ENCODE results near the gene MOV10L1. TPM values are rescaled to one million over a fixed set of nuclear protein-coding genes. Genes with fewer than 3 reads are reported as not detected.

Gene MOV10L1
- total and polyA plus RNA-seq, 7 experiments from 2014 or later: not detected

- intact Hi-C loops (cut with micrococcal nuclease): no loop called here
- Mint-ChIP-seq H3K4me3 (no peak overlapping the region), H3K27me3 (peaks cover 5 to 29% (median 17%) of the 10 kb centered on the region in 5 donors), H3K36me3 (no peaks in the 10 kb centered on the region), H3K27ac (no peak overlapping the region), H3K4me1 (peaks cover 0 to 5% (median 0%) of the 10 kb centered on the region in 7 donors), H3K9me3 (no peaks in the 10 kb centered on the region)
- H3K36me3 ChIP-seq (ENCODE audit: control insufficient read depth in 2 of 3, insufficient read depth in 3 of 3, low read length in 3 of 3): no peaks in the 10 kb centered on the region
- H3K27me3 ChIP-seq (ENCODE audit: control insufficient read depth in 2 of 2, insufficient read depth in 2 of 2, low read length in 2 of 2): peaks cover 0 to 7% of the 10 kb centered on the region in 2 donors
- no peak for DNase-seq
- no peak for ATAC-seq
- H3K4me3 ChIP-seq (ENCODE audit: low read length): no peak overlapping the region
- H3K27ac ChIP-seq (ENCODE audit: low read depth, low read length): no peak overlapping the region
- ChIA-PET POLR2A (no interaction called here), CTCF (interaction anchor here (0.6 kb wide), 1 partner anchor 25 kb away, joined by 3 read pairs; the partner anchor contains the start of gene MLC1)
- no peaks in the 10 kb centered on the region for H3K4me1 ChIP-seq (ENCODE audit: control insufficient read depth in 2 of 2, insufficient read depth in 2 of 2, low read length in 2 of 2)
- H3K9me3 ChIP-seq (ENCODE audit: control insufficient read depth in 2 of 3, low read length in 3 of 3): no peaks in the 10 kb centered on the region
Observed at GRCh38 chr22:50059881-50060262, 29.9 kb upstream of the MOV10L1 start.

- H3K4me3 Mint-ChIP-seq: no peak overlapping the region
- ChIA-PET CTCF (interaction anchor here (0.6 kb wide), 1 partner anchor 25 kb away, joined by 3 read pairs; the partner anchor contains the start of gene MLC1), POLR2A (no interaction called here)
- no peak for ATAC-seq
- no peaks in the 10 kb centered on the region for H3K9me3 Mint-ChIP-seq
- H3K36me3 Mint-ChIP-seq: no peaks in the 10 kb centered on the region
- H3K9me3 ChIP-seq (ENCODE audit: control insufficient read depth in 2 of 3, low read length in 3 of 3): no peaks in the 10 kb centered on the region
- no peak overlapping the region for H3K27ac ChIP-seq (ENCODE audit: low read depth, low read length)
- intact Hi-C loops (cut with micrococcal nuclease): no loop called here
- H3K4me3 ChIP-seq (ENCODE audit: low read length): no peak overlapping the region
- peaks cover 0 to 5% (median 0%) of the 10 kb centered on the region in 7 donors for H3K4me1 Mint-ChIP-seq
- H3K4me1 ChIP-seq (ENCODE audit: control insufficient read depth in 2 of 2, insufficient read depth in 2 of 2, low read length in 2 of 2): no peaks in the 10 kb centered on the region
- peaks cover 0 to 7% of the 10 kb centered on the region in 2 donors for H3K27me3 ChIP-seq (ENCODE audit: control insufficient read depth in 2 of 2, insufficient read depth in 2 of 2, low read length in 2 of 2)
- H3K36me3 ChIP-seq (ENCODE audit: control insufficient read depth in 2 of 3, insufficient read depth in 3 of 3, low read length in 3 of 3): no peaks in the 10 kb centered on the region
- DNase-seq: no peak
- H3K27me3 Mint-ChIP-seq: peaks cover 5 to 24% (median 10%) of the 10 kb centered on the region in 5 donors
- H3K27ac Mint-ChIP-seq: no peak overlapping the region
Observed at GRCh38 chr22:50060441-50061140, 29.2 kb upstream of the MOV10L1 start.

- H3K27ac Mint-ChIP-seq: no peak overlapping the region
- Histone ChIP-seq H3K4me1 (ENCODE audit: control insufficient read depth in 2 of 2, insufficient read depth in 2 of 2, low read length in 2 of 2) (no peaks in the 10 kb centered on the region), H3K9me3 (ENCODE audit: control insufficient read depth in 2 of 3, low read length in 3 of 3) (no peaks in the 10 kb centered on the region), H3K27me3 (ENCODE audit: control insufficient read depth in 2 of 2, insufficient read depth in 2 of 2, low read length in 2 of 2) (peaks cover 0 to 7% of the 10 kb centered on the region in 2 donors), H3K27ac (ENCODE audit: low read depth, low read length) (no peak overlapping the region), H3K36me3 (ENCODE audit: control insufficient read depth in 2 of 3, insufficient read depth in 3 of 3, low read length in 3 of 3) (no peaks in the 10 kb centered on the region), H3K4me3 (ENCODE audit: low read length) (no peak overlapping the region)
- H3K36me3 Mint-ChIP-seq: no peaks in the 10 kb centered on the region
- DNase-seq (no peak), ATAC-seq (no peak)
- peaks cover 5 to 22% (median 8%) of the 10 kb centered on the region in 5 donors for H3K27me3 Mint-ChIP-seq
- peaks cover 0 to 5% (median 0%) of the 10 kb centered on the region in 7 donors for H3K4me1 Mint-ChIP-seq
- ChIA-PET POLR2A (no interaction called here), CTCF (no interaction called here)
- H3K9me3 Mint-ChIP-seq: no peaks in the 10 kb centered on the region
- H3K4me3 Mint-ChIP-seq: no peak overlapping the region
- intact Hi-C loops (cut with micrococcal nuclease): no loop called here
Observed at GRCh38 chr22:50061141-50061823, 28.5 kb upstream of the MOV10L1 start.

- Mint-ChIP-seq H3K9me3 (no peaks in the 10 kb centered on the region), H3K36me3 (no peaks in the 10 kb centered on the region), H3K4me3 (no peak overlapping the region), H3K27ac (no peak overlapping the region), H3K4me1 (peaks cover 0 to 5% (median 0%) of the 10 kb centered on the region in 7 donors), H3K27me3 (peaks cover 5 to 19% (median 8%) of the 10 kb centered on the region in 5 donors)
- Histone ChIP-seq H3K27me3 (ENCODE audit: control insufficient read depth in 2 of 2, insufficient read depth in 2 of 2, low read length in 2 of 2) (peaks cover 0 to 7% of the 10 kb centered on the region in 2 donors), H3K4me3 (ENCODE audit: low read length) (no peak overlapping the region), H3K27ac (ENCODE audit: low read depth, low read length) (no peak overlapping the region), H3K9me3 (ENCODE audit: control insufficient read depth in 2 of 3, low read length in 3 of 3) (no peaks in the 10 kb centered on the region), H3K4me1 (ENCODE audit: control insufficient read depth in 2 of 2, insufficient read depth in 2 of 2, low read length in 2 of 2) (no peaks in the 10 kb centered on the region), H3K36me3 (ENCODE audit: control insufficient read depth in 2 of 3, insufficient read depth in 3 of 3, low read length in 3 of 3) (no peaks in the 10 kb centered on the region)
- intact Hi-C loops (cut with micrococcal nuclease): no loop called here
- POLR2A ChIA-PET: no interaction called here
- DNase-seq (no peak), ATAC-seq (no peak)
- CTCF ChIA-PET: no interaction called here
Observed at GRCh38 chr22:50061824-50062355, 27.9 kb upstream of the MOV10L1 start.

GRCh38 chr22:50062509-50063135 lies 27.2 kb upstream of the MOV10L1 start:
- Mint-ChIP-seq H3K27me3 (peaks cover 5 to 14% (median 8%) of the 10 kb centered on the region in 5 donors), H3K36me3 (no peaks in the 10 kb centered on the region), H3K4me3 (no peak overlapping the region), H3K9me3 (no peaks in the 10 kb centered on the region), H3K4me1 (peaks cover 0 to 5% (median 0%) of the 10 kb centered on the region in 7 donors), H3K27ac (no peak overlapping the region)
- no peaks in the 10 kb centered on the region for H3K9me3 ChIP-seq (ENCODE audit: control insufficient read depth in 2 of 3, low read length in 3 of 3)
- peaks cover 0 to 7% of the 10 kb centered on the region in 2 donors for H3K27me3 ChIP-seq (ENCODE audit: control insufficient read depth in 2 of 2, insufficient read depth in 2 of 2, low read length in 2 of 2)
- DNase-seq (no peak), ATAC-seq (no peak)
- ChIA-PET CTCF (no interaction called here), POLR2A (no interaction called here)
- no peaks in the 10 kb centered on the region for H3K4me1 ChIP-seq (ENCODE audit: control insufficient read depth in 2 of 2, insufficient read depth in 2 of 2, low read length in 2 of 2)
- H3K27ac ChIP-seq (ENCODE audit: low read depth, low read length): no peak overlapping the region
- H3K36me3 ChIP-seq (ENCODE audit: control insufficient read depth in 2 of 3, insufficient read depth in 3 of 3, low read length in 3 of 3): no peaks in the 10 kb centered on the region
- no peak overlapping the region for H3K4me3 ChIP-seq (ENCODE audit: low read length)
- intact Hi-C loops (cut with micrococcal nuclease): no loop called here

- no peak overlapping the region for H3K27ac ChIP-seq (ENCODE audit: low read depth, low read length)
- no peaks in the 10 kb centered on the region for H3K9me3 ChIP-seq (ENCODE audit: control insufficient read depth in 2 of 3, low read length in 3 of 3)
- intact Hi-C loops (cut with micrococcal nuclease): no loop called here
- no peak overlapping the region for H3K4me3 ChIP-seq (ENCODE audit: low read length)
- ATAC-seq (no peak), DNase-seq (no peak)
- H3K36me3 ChIP-seq (ENCODE audit: control insufficient read depth in 2 of 3, insufficient read depth in 3 of 3, low read length in 3 of 3): no peaks in the 10 kb centered on the region
- ChIA-PET POLR2A (no interaction called here), CTCF (interaction anchor here (0.7 kb wide), 1 partner anchor 12 kb away, joined by 3 read pairs; no protein-coding TSS in a partner anchor)
- Mint-ChIP-seq H3K27ac (no peak overlapping the region), H3K4me3 (no peak overlapping the region), H3K4me1 (peaks cover 0 to 5% (median 0%) of the 10 kb centered on the region in 7 donors), H3K9me3 (no peaks in the 10 kb centered on the region), H3K27me3 (peaks cover 5 to 12% (median 8%) of the 10 kb centered on the region in 5 donors), H3K36me3 (no peaks in the 10 kb centered on the region)
- peaks cover 0 to 5% of the 10 kb centered on the region in 2 donors for H3K27me3 ChIP-seq (ENCODE audit: control insufficient read depth in 2 of 2, insufficient read depth in 2 of 2, low read length in 2 of 2)
- H3K4me1 ChIP-seq (ENCODE audit: control insufficient read depth in 2 of 2, insufficient read depth in 2 of 2, low read length in 2 of 2): no peaks in the 10 kb centered on the region
Observed at GRCh38 chr22:50063589-50064393, 26.0 kb upstream of the MOV10L1 start.

Data from naive thymus-derived CD4-positive, alpha-beta T cell (primary cell).